GM18526 (cell line): ENCODE results near the gene MFNG.

Experiments used
- POLR2A ChIP-seq: IDR thresholded peaks from 3 replicates; pipeline ENCODE4 v1.6.1; 2011; ENCODE audit not compliant: insufficient read length; ENCODE audit errors: extremely low read depth

MFNG gene

DNA sequence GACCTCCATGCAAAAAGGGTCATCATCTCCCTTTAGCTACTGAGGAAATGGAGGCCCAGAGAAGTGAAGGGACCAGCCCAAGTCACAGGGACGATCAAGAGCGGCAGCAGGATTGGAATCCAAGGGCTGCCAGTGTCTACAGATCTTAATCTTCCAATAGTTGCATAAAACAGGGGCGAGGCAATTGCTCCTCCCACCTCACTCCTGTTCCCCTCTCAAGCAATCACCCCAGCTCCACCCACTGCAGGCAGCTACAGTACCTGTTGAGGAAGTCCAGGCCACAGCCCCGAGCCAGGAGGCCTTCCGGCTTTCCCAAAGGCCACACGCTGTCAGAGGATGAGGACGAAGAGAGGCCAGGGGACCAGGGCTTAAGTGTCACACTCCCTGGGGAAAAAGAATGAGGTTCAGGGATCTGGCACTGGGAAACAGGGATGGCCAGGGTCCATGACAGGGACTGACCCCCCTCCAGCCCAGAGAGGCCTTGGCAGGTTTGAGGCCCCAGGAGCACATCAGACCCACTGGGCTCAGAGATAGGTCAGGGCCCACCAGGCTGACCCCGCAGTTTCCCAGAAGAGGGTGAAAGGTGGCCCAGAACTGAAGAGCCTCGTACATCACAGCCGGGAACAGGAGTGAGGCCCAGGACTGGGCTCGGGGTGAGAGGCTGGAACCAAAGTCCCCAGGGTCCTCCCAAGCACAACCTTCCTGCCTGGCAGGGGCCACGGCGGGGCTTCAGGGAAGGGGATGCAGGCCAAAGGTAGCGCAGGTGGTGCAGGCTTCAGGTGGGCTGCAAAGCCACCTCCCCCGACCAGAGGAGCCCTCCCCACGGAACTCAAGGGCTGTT is 16.4 kb upstream of the MFNG start:
- no peak for TF ChIP-seq POLR2A

DNA sequence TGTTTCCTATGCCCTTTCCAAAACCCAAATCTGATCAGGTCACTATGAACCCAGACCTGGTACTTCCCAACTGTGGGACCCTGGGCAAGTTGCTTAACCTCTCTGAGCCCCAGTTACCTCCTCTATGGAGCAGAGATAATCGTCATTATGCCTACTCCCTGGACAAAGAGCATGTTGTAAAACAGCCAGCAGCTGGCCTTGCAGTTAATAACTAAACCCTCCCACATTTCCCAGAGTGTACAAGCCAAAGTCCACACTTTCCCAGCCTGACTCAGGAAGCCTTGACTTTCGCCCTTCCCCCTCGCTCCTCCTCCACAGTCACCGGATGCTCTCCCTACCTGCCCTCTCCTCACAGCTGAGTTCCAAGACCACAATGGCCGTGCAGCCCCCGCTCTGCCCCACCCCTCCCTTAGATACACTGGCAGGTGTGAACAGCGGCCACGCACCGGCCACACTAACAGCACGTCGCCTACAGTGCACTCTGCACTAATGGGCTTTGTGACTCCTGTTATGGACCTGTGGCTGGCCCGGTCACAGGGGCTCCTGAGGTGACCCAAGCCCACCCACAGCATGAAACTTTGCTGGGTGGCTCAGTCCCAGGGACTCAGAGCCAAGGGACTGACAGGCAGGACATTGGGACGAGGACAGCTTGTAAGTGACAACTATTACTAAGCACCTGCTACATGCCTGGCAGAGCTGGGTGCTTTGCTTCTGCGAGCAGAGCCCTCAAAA is 15.6 kb upstream of the MFNG start:
- TF ChIP-seq POLR2A = no peak

DNA sequence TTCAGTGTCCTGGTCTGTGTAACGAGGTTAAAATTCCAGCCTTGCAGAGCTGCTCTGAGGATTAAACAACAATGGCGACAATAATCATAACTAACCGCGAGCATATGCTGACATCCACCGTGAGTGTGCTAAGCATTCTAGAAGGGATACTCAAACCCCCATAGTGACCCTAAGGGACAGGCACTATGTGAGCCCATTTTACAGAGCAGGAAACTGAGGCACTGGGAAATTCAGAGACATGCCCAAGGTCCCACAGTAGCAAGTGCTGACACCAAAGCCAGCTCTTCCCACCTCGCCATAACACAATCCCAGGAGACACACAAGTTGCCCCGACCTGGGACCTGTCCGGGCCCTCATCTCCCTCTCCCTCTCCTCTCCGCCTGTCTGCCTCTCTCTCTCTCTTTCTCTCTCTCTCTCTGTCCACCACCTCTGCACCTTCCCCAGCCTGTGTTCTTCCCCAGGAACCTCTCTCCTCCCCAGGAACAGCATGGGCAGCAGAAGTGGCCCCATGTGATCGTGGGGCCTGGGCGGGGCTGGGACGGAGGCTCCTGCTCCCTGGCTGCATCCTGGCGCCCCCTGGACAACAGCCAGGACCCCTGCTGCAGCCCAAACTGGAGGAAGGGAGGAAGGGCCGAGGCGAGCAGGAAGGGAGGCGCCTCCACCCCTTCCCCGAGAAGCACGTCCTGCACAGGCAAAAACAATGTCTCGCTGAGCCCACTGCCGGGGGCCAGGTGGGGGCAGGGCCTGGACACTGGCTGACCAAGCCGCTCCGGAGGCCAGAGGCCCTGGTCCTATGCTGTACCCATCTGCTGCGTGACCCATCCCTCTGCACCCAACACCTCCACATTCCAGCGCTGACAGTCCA is 14.8 kb upstream of the MFNG start:
- TF ChIP-seq POLR2A = no peak

DNA sequence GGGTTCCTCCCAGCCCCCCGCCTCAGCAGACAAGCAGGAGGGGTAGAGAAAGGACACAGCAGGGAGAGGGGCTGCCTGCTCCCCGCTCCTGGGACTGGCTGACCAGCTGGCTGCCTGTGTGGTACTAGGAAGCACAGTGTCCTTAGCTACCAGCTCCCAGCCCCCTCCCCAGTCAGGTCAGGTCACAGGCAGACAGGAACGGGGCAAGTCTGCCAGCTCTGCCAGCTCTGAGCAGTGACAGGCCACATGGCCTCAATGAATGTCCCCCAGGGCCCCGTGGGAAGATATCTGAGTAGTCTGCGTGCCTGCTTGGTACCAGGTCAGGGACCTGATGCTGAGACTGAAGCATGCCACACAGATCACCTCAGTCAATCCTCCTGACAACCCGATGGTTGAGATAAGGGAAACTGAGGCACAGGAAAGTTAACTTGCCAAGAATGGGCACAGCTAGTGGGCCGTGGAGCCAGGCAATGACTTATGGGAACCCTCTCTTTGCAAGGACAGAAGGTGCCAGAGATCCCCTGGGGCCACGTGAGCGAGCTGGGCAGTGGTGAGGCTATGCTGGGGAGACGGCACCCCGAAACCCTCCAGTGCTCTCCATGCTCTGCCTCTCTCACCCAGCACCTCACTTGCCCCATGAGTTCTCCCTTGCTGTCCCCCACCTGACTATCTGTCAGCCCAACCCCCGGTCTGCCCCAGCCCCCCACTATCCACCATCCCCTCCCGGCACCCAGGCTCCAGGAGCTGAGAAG is 13.8 kb upstream of the MFNG start:
- no peak for TF ChIP-seq POLR2A

DNA sequence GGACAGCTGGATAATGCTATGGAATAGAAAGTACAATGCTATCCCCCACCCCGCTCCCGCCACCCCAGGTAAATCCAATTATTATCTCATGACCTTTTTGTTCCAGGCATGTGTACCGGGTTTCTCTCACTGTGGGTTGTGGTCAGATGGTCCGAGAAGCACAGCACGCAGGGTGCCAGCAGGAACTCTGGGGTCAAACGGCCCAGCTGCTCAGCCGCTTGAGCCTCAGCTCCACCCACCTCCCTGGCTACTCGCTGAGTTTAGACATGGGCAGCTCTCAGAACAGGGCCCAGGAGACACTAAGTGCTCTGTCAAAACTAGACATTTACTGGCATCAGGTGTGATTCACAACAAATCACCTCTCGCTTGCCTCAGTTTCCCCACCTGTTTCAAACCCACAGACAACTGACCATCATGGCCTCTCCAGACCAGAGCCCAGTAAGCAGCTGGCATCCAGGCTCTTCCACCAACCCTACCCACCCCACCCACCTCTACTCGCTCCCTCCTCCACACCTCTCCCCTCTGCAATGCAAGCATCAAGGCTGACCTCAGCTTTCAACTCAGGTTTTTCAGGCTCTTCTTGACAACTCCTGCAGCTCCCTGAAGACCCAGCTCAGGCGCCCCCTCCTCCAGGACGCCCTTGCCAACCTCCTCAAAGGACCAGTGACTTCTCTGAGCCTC is 13.0 kb upstream of the MFNG start:
- TF ChIP-seq POLR2A = no peak

DNA sequence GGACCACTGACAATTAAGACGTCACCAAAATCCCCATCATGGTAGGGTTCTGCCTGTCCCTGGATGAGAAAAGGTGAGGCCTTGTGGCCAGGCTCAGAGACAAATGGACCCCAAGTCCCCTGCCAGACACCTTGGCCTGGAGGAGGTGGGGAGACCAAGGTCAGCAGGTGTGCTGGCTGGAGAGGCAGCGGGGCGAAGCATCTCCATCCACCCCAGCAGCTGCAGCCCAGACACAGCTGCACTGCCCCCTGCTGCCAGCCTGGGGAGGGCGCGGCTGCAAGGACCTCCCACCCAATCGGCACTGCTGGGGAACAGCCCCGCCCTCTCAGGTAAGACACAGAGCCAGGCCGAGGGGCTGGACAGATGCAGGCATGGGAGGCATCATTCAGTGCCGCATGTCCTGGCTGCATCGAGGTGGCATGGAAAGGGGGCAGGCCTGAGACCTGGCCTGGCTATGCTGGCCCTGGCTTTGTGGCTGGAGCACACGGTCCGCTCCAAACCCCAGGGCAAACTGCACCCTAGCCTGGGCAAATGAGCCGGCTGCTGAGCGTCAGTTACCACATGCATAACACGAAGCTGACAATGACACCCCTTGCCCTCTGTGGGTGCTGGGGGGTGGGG is 12.2 kb upstream of the MFNG start:
- no peak for TF ChIP-seq POLR2A

DNA sequence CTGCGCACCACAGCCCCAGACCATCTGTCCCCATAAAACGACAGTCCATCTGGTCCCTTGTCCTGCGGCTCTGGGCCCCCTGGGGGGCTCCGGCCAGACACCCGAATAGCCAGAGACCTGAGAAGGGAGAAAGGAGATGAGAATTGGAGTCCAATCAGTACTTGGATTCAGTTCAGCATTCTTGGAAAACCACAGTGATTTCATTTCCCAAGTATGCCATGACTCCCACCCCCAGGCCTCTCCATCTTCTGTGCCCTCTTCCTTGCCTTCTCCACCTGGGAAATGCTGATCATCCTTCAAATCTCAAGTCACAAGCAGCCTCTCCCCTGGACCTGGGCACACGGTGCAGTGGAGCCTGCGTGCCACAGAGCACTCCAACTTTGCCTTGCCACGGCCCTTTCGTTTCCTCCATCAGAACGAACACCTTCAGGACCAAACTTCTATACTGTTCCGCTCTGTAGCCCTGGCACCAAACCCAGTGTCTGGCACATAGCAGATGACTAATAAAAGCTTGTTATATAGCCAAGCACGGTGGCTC is 10.9 kb upstream of the MFNG start:
- TF ChIP-seq POLR2A = no peak

DNA sequence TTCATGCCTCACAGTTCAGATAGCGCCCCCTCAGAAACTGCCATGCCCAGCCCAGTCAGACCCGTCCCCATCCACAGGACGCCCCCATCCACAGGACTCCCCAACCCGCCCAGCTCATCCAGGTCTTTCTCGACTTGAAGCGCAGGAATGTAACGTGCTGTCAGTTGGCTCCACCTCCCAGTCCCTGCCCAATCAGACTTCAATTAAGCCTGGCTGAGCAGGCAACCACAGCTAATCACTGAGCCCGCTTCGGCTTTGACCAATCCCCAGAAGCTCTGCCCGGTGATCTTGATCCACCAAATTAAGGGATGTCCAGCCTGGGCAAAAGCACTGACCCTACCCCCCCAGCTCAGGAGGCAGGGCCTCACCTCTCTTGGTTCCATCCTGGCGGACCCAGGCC is 10.5 kb upstream of the MFNG start:
- no peak for TF ChIP-seq POLR2A

DNA sequence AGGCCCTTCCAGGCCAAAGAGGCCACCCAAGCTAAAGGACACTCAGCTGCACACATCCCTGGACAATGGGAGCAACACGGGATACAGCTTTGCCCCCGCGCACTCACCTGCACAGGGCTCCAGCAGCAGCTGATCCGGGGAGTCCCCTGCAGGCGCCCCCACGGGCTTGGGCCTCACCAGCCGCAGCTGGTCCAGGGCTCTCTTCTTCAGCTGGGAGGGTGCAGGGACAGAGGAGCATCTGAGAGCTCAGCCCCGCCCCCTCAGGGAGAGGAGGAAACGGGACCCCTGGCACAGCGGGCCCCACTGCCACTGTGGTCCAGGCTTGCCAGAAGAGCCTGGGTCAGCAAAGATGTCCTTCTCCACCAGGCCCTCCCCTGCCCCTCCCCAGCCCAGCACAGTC is 7.8 kb upstream of the MFNG start:
- no peak for TF ChIP-seq POLR2A

DNA sequence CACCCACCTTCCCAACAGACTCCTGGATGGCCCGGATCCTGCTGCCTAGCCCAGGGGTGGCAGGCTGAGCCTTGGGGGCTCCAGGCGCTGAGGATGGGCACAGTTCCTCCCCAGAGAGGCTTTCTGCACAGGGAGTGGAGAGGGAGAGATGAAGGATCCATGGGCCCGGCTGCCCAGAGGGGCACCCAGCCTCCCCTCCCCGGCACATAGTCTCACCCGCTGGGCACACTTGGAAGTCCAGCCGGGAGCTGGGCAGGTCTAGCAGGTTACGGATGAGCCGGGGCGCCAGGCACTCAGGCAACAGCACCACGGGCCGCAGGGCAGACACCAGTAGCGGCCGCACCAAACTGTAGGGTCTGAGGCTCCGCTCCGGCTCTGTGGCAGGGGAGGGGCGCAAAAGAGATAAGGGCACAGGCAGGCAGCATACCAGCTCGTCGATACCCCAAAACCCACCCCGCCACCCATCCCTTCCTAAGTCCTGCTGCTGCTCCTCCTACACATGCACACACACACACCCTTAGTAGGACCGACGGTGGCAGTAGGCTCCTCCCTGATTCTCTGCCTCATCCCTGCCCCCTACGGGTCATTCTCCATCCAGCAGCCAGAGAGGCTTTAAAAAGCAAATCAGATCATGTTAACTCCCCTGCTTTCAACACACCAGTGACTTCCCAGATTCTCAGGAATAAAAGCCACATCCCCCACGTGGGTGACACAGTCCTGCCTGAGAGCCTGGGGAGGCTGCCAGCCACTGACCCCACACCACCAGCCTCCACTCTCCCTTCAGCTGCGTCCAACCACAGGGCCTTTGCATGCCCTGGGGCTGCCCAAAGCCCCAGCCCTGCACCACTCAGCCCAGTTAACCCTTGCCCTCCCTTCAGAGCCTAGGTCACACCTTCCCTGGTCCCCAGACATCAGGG is 6.5 kb upstream of the MFNG start:
- no peak for TF ChIP-seq POLR2A

DNA sequence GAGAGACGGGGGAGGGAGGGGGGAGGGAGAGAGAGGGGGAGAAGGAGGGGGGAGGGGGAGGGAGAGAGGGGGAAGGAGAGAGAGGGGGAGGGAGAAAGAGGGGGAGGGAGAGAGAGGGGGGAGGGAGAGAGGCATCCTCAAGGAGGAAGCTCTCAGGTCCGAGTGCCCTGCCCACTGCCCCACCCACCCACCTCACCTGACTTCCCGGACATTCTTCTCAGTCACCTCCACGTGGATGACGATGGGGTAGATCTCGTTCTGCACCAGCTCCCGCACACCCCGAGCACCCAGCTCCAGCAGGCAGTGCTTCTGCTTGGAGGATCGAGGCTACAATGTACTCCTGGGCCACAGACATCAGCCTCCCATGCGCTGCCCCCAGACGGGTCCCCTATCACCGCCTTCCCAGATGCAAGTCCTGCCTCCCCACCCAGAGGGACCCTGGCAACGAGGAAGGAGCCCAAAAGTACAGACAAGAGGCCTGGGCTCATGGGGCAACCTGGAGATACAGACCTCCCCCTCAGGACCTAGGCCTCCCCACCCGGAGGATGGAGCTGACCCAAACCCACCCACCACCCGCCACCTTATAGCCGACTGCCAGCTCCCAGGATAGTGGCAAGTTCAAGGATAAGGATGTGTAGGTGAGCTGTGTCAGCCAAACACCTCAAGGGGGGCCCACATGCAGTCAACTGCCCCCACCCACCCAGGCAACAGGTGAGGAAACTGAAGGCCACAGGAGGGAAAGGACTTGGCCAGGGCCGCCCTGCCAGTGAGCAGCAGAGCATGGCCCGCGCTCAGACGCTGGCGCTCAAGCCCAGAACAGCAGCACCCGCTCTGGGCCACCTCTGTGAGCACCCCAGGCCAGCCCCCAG is 5.6 kb upstream of the MFNG start:
- no peak for TF ChIP-seq POLR2A

DNA sequence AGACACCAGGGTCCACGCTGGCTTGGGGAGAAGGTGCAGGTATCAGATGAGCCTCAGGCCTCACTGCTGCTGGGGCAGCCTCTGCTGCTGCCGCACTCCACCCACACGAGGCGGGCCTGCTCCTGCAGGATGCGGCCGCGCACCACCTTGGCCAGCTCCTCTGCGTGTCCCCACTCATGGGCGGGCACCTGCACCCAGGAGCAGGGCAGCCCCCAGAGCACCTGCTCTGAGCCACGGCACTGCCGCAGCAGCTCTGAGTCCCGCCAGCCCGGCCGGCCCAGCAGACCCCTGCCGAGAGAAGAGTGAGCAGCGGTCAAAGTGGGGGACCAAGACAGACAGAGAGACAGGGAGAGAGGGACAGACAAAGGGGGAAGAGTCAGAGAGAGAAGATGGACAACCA is 4.9 kb upstream of the MFNG start:
- no peak for TF ChIP-seq POLR2A
